ENCODE results near the gene CARHSP1. TPM values are rescaled to one million over a fixed set of nuclear protein-coding genes. Genes with fewer than 3 reads are reported as not detected.

The CARHSP1 gene
- total and polyA plus RNA-seq, 9 of the 15 experiments (the other 6 are each of a cell fraction or from before 2014, with no cell fraction given) = 5.8 to 114 (median 41.1) TPM

DNA sequence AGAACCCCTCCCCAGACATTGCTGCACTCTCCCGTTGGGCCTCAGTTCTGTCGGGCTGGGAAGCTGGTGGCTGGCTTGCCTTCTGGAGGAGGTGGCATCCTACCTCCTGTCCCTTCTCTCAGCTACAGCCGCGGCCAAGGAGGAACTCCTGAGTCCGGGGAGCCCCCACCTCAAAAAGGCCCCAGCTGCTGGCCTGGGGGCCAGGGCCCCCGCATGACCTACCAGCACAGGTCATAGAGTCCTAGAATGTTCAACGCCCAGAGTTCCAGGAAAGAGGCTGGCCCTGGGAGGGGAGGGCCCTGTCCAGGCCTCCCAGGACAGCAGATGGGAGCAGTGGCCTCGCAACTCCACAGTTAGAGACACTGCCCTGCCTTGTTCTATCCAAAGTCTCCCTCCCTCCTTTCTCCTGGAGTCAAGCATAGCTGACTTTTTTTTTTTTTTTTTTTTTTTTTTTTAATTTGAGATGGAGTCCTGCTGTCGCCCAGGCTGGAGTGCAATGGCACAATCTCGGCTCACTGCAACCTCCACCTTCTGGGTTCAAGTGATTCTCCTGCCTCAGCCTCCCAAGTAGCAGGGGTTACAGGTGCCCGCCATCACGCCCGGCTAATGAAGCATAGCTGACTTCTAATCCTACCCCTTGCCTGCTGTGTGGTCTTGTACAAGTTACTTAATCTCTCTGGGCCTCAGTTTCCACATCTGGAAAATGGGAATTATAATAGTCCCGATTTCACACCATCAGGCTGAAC is 7.1 kb downstream of the CARHSP1 start (continued):
- TF ChIP-seq ADNP (tag; IDR thresholded peaks at IDR 0.05) (peak; percentile 74), ZFP36 (IDR thresholded peaks at IDR 0.05; ENCODE audit: low read depth, low read length, partially characterized antibody) (no peak), ZNF232 (CRISPR knock-in tag; IDR thresholded peaks at IDR 0.05) (no peak), VEZF1 (CRISPR knock-in tag; IDR thresholded peaks at IDR 0.05) (0 out of 2 replicates have a peak, but pooled peaks have one; percentile 13), ILK (tag; IDR thresholded peaks at IDR 0.05; ENCODE audit: borderline replicate concordance, low read depth) (no peak), MITF (IDR thresholded peaks at IDR 0.05) (no peak), CHD4 (IDR thresholded peaks at IDR 0.05; ENCODE audit: insufficient read depth, insufficient replicate concordance, low read depth, low read length, poor library complexity, severe bottlenecking) (peak; percentile 56), XRCC4 (IDR thresholded peaks at IDR 0.05; ENCODE audit: extremely low read depth, insufficient read depth, insufficient read length) (no peak), ZNF324 (CRISPR knock-in tag; IDR thresholded peaks at IDR 0.05) (no peak), TARDBP (IDR thresholded peaks at IDR 0.05) (no peak), C11orf30 (IDR thresholded peaks at IDR 0.05; ENCODE audit: low read depth) (no peak), CXXC5 (CRISPR knock-in tag; IDR thresholded peaks at IDR 0.05) (no peak), RFX1 (IDR thresholded peaks at IDR 0.05) (no peak), ZNF512 (tag; IDR thresholded peaks at IDR 0.05) (no peak), NUFIP1 (IDR thresholded peaks at IDR 0.05; ENCODE audit: partially characterized antibody) (no peak), RBM22 (IDR thresholded peaks at IDR 0.05; ENCODE audit: low read depth, low read length, poor library complexity, severe bottlenecking) (peak; percentile 76), LARP7 (IDR thresholded peaks at IDR 0.05) (no peak), BCOR (IDR thresholded peaks at IDR 0.05) (peak; percentile 95), NBN (IDR thresholded peaks at IDR 0.05; ENCODE audit: low read depth) (no peak)
- TF ChIP-seq, protein P1, sequence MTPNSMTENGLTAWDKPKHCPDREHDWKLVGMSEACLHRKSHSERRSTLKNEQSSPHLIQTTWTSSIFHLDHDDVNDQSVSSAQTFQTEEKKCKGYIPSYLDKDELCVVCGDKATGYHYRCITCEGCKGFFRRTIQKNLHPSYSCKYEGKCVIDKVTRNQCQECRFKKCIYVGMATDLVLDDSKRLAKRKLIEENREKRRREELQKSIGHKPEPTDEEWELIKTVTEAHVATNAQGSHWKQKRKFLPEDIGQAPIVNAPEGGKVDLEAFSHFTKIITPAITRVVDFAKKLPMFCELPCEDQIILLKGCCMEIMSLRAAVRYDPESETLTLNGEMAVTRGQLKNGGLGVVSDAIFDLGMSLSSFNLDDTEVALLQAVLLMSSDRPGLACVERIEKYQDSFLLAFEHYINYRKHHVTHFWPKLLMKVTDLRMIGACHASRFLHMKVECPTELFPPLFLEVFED (CRISPR knock-in tag; conservative IDR thresholded peaks at IDR 0.05) = no peak
- TF ChIP-seq, protein P2, sequence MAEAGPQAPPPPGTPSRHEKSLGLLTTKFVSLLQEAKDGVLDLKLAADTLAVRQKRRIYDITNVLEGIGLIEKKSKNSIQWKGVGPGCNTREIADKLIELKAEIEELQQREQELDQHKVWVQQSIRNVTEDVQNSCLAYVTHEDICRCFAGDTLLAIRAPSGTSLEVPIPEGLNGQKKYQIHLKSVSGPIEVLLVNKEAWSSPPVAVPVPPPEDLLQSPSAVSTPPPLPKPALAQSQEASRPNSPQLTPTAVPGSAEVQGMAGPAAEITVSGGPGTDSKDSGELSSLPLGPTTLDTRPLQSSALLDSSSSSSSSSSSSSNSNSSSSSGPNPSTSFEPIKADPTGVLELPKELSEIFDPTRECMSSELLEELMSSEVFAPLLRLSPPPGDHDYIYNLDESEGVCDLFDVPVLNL (CRISPR knock-in tag; IDR thresholded peaks at IDR 0.05; ENCODE audit: low read depth) = no peak

Data from K562 (cell line).